A549 (cell line): Measurements from ENCODE around the gene ITGAX.

Experiments used
- BHLHE40 ChIP-seq: IDR thresholded peaks from 2 replicates; pipeline ENCODE4 v1.6.1; 2012; ENCODE audit warnings: low read depth, low read length, inconsistent platforms
- CBX8 ChIP-seq: fragments of 200-600 bp; sonication (generic); IDR thresholded peaks from 2 replicates; pipeline ENCODE4 v1.6.1; 2016
- CEBPB ChIP-seq, 2 experiments: fragments of >200 bp in 1 of 2; sonication (Bioruptor Twin) in 1 of 2; formaldehyde crosslinking in 1 of 2; IDR thresholded peaks; 2 replicates each; pipeline ENCODE4 v1.6.1; 2012 to 2016
- CHD4 ChIP-seq: fragments of 200-600 bp; sonication (generic); IDR thresholded peaks from 2 replicates; pipeline ENCODE4 v1.6.1; 2016; ENCODE audit warnings: antibody characterized with exemption, mild to moderate bottlenecking, borderline replicate concordance
- CTCF ChIP-seq: fragments of >200 bp; sonication (Bioruptor Twin); formaldehyde crosslinking; IDR thresholded peaks from 3 replicates; pipeline ENCODE4 v1.5.1; 2016
- E2F6 ChIP-seq: IDR thresholded peaks from 2 replicates; pipeline ENCODE4 v1.6.1; 2012; ENCODE audit warnings: low read depth, borderline replicate concordance
- EHF ChIP-seq: fragments of 250-450 bp; sonication (Bioruptor Pico); IDR thresholded peaks from 2 replicates; pipeline ENCODE4 v1.5.0; 2020; ENCODE audit warnings: mild to moderate bottlenecking
- ESRRA ChIP-seq: fragments of 150-350 bp; IDR thresholded peaks from 2 replicates; pipeline ENCODE4 v1.6.1; 2014; ENCODE audit warnings: mild to moderate bottlenecking, low read length, borderline replicate concordance
- FOSL2 ChIP-seq, 2 experiments: fragments of 450-650 bp in 1 of 2; fragments of >200 bp in 1 of 2; sonication (Bioruptor Twin) in 1 of 2; formaldehyde crosslinking; IDR thresholded peaks; 2 replicates each; pipeline versions ENCODE4 v1.5.0 to v1.6.1; 2016 to 2020; ENCODE audit warnings: mild to moderate bottlenecking in 1 of 2, moderate library complexity in 1 of 2
- PBX3 ChIP-seq: IDR thresholded peaks from 2 replicates; pipeline ENCODE4 v1.6.1; 2012
- PHF8 ChIP-seq: fragments of 200-600 bp; sonication (generic); IDR thresholded peaks from 2 replicates; pipeline ENCODE4 v1.6.1; 2016; ENCODE audit warnings: low read depth, mild to moderate bottlenecking, antibody characterized with exemption, moderate library complexity, borderline replicate concordance
- POLR2A ChIP-seq: IDR thresholded peaks from 2 replicates; pipeline ENCODE4 v1.6.1; 2012; ENCODE audit warnings: mild to moderate bottlenecking, low read length
- REST ChIP-seq: fragments of 200-600 bp; sonication (generic); IDR thresholded peaks from 2 replicates; pipeline ENCODE4 v1.6.1; 2016; ENCODE audit warnings: antibody characterized with exemption, mild to moderate bottlenecking, moderate library complexity
- RNF2 ChIP-seq: fragments of 200-600 bp; sonication (generic); IDR thresholded peaks from 2 replicates; pipeline ENCODE4 v1.6.1; 2016; ENCODE audit warnings: low read depth, mild to moderate bottlenecking, antibody characterized with exemption, moderate library complexity, borderline replicate concordance

GRCh38 chr16:31344712-31345111 is 10.3 kb upstream of the ITGAX start:
- no peak for TF ChIP-seq ESRRA
- TF ChIP-seq EHF, result no peak
- TF ChIP-seq RNF2, result no peak
- no peak for TF ChIP-seq PHF8
- TF ChIP-seq CHD4, result no peak
- no peak for TF ChIP-seq FOSL2 (IDR thresholded peaks at IDR 0.05)
- no peak for TF ChIP-seq FOSL2 (CRISPR knock-in tag; IDR thresholded peaks at IDR 0.05)
- no peak for TF ChIP-seq BHLHE40
- TF ChIP-seq CTCF, result no peak
- TF ChIP-seq POLR2A, result no peak
- no peak for TF ChIP-seq E2F6
- no peak for TF ChIP-seq REST
- no peak for TF ChIP-seq CBX8
- TF ChIP-seq PBX3, result no peak
- no peak for TF ChIP-seq CEBPB (IDR thresholded peaks at IDR 0.05)
